Hippocampal formation (tissue), 2 donors: ENCODE data around the gene ZNF76.

ENCODE experiments used
- DNase-seq, 2 donors: peaks; one replicate each; lab custom pipeline; 2025; lab: John Stamatoyannopoulos, UW

The ZNF76 gene

GRCh38 chr6:35259194-35259947 lies at the start of gene ZNF76:
TSS of gene ZNF76 (plus strand) at chr6:35259735. CDS start at chr6:35281152, 21,417 bp downstream.
- peak; percentile 91 to 96 for DNase-seq

GRCh38 chr6:35213298-35213791 lies 46.2 kb upstream of the ZNF76 start:
- DNase-seq: no peak

- DNase-seq: no peak
These were observed 45.4 kb upstream of the ZNF76 start, which contains the start of gene SCUBE3 for GRCh38 chr6:35213824-35214756. TSS of gene SCUBE3 (plus strand) at chr6:35213956. CDS start at chr6:35214419, 463 bp downstream.

- DNase-seq: no peak
These were observed 44.5 kb upstream of the ZNF76 start for GRCh38 chr6:35214869-35215664.

- no peak for DNase-seq
These were observed 43.7 kb upstream of the ZNF76 start for GRCh38 chr6:35215665-35216411.

GRCh38 chr6:35216412-35216732 lies 43.2 kb upstream of the ZNF76 start:
- DNase-seq: no peak

GRCh38 chr6:35216851-35217811 lies 42.4 kb upstream of the ZNF76 start:
- DNase-seq: no peak

- DNase-seq: no peak
These were observed 41.5 kb upstream of the ZNF76 start for GRCh38 chr6:35218021-35218420.

- no peak for DNase-seq
These were observed 41.1 kb upstream of the ZNF76 start for GRCh38 chr6:35218456-35218855.

GRCh38 chr6:35219683-35220326 lies 39.7 kb upstream of the ZNF76 start:
- DNase-seq: no peak

- DNase-seq: no peak
These were observed 38.8 kb upstream of the ZNF76 start for GRCh38 chr6:35220711-35221110.

- DNase-seq: no peak
These were observed 36.1 kb upstream of the ZNF76 start for GRCh38 chr6:35223396-35223795.

GRCh38 chr6:35224720-35225119 lies 34.8 kb upstream of the ZNF76 start:
- DNase-seq: no peak

GRCh38 chr6:35228481-35228880 lies 31.1 kb upstream of the ZNF76 start:
- no peak for DNase-seq

GRCh38 chr6:35229304-35229703 lies 30.2 kb upstream of the ZNF76 start:
- DNase-seq: no peak

- no peak for DNase-seq
These were observed 29.0 kb upstream of the ZNF76 start for GRCh38 chr6:35230498-35230897.

GRCh38 chr6:35230950-35231349 lies 28.6 kb upstream of the ZNF76 start:
- no peak for DNase-seq

GRCh38 chr6:35231563-35231962 lies 28.0 kb upstream of the ZNF76 start:
- no peak for DNase-seq

GRCh38 chr6:35234901-35235300 lies 24.6 kb upstream of the ZNF76 start:
- no peak for DNase-seq

GRCh38 chr6:35236223-35236622 lies 23.3 kb upstream of the ZNF76 start:
- DNase-seq: no peak
